ENCODE measurements around the gene INVS.

DNA sequence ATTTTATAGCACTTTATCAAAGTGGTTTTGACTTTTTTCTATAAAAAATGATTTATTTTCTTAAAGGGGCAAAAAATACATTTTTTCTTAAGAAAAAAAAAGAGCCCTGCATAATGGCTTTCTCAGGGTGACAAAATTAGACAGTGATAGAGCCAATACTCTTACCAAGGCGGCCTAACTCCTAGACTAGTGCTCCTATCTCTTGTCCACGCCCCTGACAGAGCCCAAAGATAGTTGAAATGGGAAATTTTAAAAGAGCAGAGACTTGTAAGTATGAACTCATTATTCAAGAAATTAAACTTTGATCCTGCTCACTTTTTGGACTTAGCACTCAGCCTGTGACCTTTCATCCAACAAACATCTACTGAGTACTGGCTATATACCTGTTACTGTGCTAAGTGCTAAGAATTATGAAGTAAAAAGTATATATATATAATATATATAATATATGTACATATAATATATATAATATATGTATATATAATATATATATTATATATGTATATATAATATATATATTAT is 1.2 kb downstream of the INVS start:
- TF ChIP-seq EZH2phosphoT487 (IDR thresholded peaks at IDR 0.05; ENCODE audit: insufficient read depth, low read depth): no peak
- no peak for TF ChIP-seq EZH2 (IDR thresholded peaks at IDR 0.05; ENCODE audit: insufficient read depth, poor library complexity, severe bottlenecking)

Data from GM23248 (cell line).